LHCN-M2 (cell line): ENCODE measurements around the gene APCDD1L. TPM values are rescaled to one million over a fixed set of nuclear protein-coding genes. Genes with fewer than 3 reads are reported as not detected.
"Not testable (repeated sequence)": the region's sequence is repeated elsewhere in the genome, so short reads cannot be mapped to it uniquely, and the experiment has no call there.

Experiments
- DNase-seq: peaks from one replicate; pipeline ENCODE4 v3.0.0-alpha.2; 2012; ENCODE audit warnings: low read depth
- total RNA-seq: library from RNA; depleted of rRNA; stranded (reverse); fragments of >200 nt; gene quantifications from 2 replicates; pipeline ENCODE4 v1.2.3, GENCODE V29; 2014; rRNA removed

Gene APCDD1L
- total RNA-seq, 1 experiment from 2014 or later = 0.34 TPM

GRCh38 chr20:58418949-58419748, 96.0 kb downstream of the APCDD1L start:
- DNase-seq = no peak

- DNase-seq = no peak
Observed at GRCh38 chr20:58417438-58417837, 97.8 kb downstream of the APCDD1L start.

GRCh38 chr20:58416835-58417234, 98.4 kb downstream of the APCDD1L start:
- DNase-seq = no peak

- DNase-seq = no peak
Observed at GRCh38 chr20:58416057-58416456, 99.1 kb downstream of the APCDD1L start.

- DNase-seq = not testable (repeated sequence)
Observed at GRCh38 chr20:58414786-58415185, 100.4 kb downstream of the APCDD1L start.

GRCh38 chr20:58414216-58414615, 101.0 kb downstream of the APCDD1L start:
- not testable (repeated sequence) for DNase-seq

Other genes with a start within 250 kb of the APCDD1L start
- 24.7 and 26.5 TPM in 2 replicates for gene RAB22A, start 205.7 kb downstream of the APCDD1L start, total RNA-seq
- 9.9 and 16.0 TPM in 2 replicates for gene VAPB, start 126.2 kb downstream of the APCDD1L start, total RNA-seq
- gene STX16, start 135.9 kb upstream of the APCDD1L start, total RNA-seq = 18.4 and 21.5 TPM in 2 replicates
- 24.7 and 29.9 TPM in 2 replicates for gene NPEPL1, start 177.4 kb upstream of the APCDD1L start, total RNA-seq